ENCODE data around the gene TRIM7.
A peak's percentile ranks its signal among the peaks of the same experiment; 100 is the strongest.
"Not testable (repeated sequence)": the region's sequence is repeated elsewhere in the genome, so short reads cannot be mapped to it uniquely, and the experiment has no call there.

Gene TRIM7

GRCh38 chr5:181211208-181211607, 6.2 kb upstream of the TRIM7 start:
- DNase-seq, result no peak

GRCh38 chr5:181210698-181211097, 5.7 kb upstream of the TRIM7 start:
- DNase-seq, result not testable (repeated sequence)

GRCh38 chr5:181210148-181210547, 5.2 kb upstream of the TRIM7 start:
- DNase-seq, result not testable (repeated sequence)

- DNase-seq, result not testable (repeated sequence)
These were observed 4.0 kb upstream of the TRIM7 start for GRCh38 chr5:181209006-181209405.

GRCh38 chr5:181207960-181208253, 2.9 kb upstream of the TRIM7 start:
- no peak for DNase-seq

- DNase-seq, result peak; percentile 90
These were observed 2.4 kb upstream of the TRIM7 start for GRCh38 chr5:181207214-181207959.

GRCh38 chr5:181205761-181206649, 1.0 kb upstream of the TRIM7 start:
- DNase-seq, result peak; percentile 42

GRCh38 chr5:181204113-181204825, 727 bp downstream of the TRIM7 start:
- peak; percentile 55 for DNase-seq

GRCh38 chr5:181203777-181204112, 1.3 kb downstream of the TRIM7 start:
- DNase-seq, result no peak

GRCh38 chr5:181203093-181203711, 1.8 kb downstream of the TRIM7 start:
- no peak for DNase-seq

- no peak for DNase-seq
These were observed 4.2 kb downstream of the TRIM7 start for GRCh38 chr5:181200816-181201215.

- DNase-seq, result no peak
These were observed 4.9 kb downstream of the TRIM7 start for GRCh38 chr5:181199881-181200638.

GRCh38 chr5:181198905-181199519, 6.0 kb downstream of the TRIM7 start:
- no peak for DNase-seq

- no peak for DNase-seq
These were observed 6.8 kb downstream of the TRIM7 start for GRCh38 chr5:181198106-181198685.

- no peak for DNase-seq
These were observed 7.6 kb downstream of the TRIM7 start for GRCh38 chr5:181197326-181197951.

GRCh38 chr5:181195249-181195761, 9.7 kb downstream of the TRIM7 start:
- no peak for DNase-seq

- DNase-seq, result no peak
These were observed 10.3 kb downstream of the TRIM7 start for GRCh38 chr5:181194489-181195248.

- no peak for DNase-seq
These were observed 11.3 kb downstream of the TRIM7 start for GRCh38 chr5:181193656-181194055.

GRCh38 chr5:181192337-181193046, 12.5 kb downstream of the TRIM7 start:
- DNase-seq, result no peak

Data from femur (tissue), 1 donor.